Measurements from ENCODE around the gene EPN2. TPM values are rescaled to one million over a fixed set of nuclear protein-coding genes. Genes with fewer than 3 reads are reported as not detected.

Gene EPN2
- total and polyA plus RNA-seq, 10 of the 15 experiments (the other 5 are each of a cell fraction or from before 2014, with no cell fraction given), result 0.26 to 8.4 (median 4.7) TPM

DNA sequence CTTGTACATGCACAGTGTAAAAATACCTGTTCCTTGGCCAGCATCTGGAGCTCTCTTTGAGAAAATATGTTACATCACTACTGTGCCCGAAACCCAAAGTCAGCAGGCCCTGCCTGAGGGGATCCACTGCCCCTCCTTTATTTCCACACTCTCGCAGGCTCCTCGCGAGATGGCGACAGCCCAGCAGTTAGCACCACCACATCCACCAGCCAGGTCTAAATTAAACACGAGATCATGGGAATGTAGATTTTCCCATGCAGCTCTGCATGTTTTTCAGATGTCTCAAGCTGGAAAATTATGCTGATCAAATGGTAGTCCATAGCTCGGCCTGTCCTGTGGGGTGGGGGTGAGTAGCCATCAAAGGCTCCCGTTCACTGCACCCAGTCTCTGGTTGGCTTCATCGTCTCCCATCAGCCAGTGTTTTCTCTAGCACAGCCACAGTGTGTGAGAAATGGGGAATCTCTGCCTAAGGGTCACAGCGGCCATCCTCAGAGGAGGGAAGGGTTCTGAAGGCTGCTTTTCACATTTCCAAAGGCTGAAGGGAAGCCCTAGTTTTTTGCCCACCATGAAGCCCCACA lies 34.7 kb downstream of the EPN2 start (continued):
- TF ChIP-seq POLR2AphosphoS2 (IDR thresholded peaks at IDR 0.05; ENCODE audit: low read depth, low read length) (no peak), SMAD5 (IDR thresholded peaks at IDR 0.05; ENCODE audit: low read depth) (no peak)

DNA sequence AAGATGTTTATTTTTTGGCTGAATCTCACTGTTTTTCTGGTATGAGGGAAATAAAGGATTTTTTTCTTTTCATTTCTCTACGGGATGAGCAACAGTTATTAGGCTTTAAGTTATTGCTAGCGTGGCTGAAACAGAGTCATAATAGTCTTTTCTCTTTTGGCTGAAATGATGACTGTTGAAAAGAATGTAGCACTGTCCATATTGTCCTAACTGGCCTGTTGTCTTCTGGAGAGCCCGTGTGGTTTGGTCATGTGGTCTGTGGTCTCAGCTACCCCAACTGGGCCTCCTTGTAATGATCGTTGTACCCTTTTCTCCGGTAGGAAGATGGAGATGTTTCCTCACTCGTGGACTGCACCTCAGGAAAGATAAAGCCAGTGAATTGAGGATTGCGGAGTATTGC lies 36.6 kb downstream of the EPN2 start:
- BruUV-seq (replicated peaks), result no TSS peak
- H3K27ac ChIP-seq (ENCODE audit: control insufficient read depth, insufficient read depth), result no peak overlapping the region
- no peak overlapping the region for H3K4me3 ChIP-seq
- in situ Hi-C loops (cut with MboI) (no loop called here), intact Hi-C loops (cut with micrococcal nuclease; ENCODE audit: unreplicated experiment) (no loop called here)
- SMC1A ChIA-PET (ENCODE audit: uncharacterized antibody, unreplicated experiment), result interaction anchor here (1.1 kb wide), 1 partner anchor 18 kb away, joined by 3 read pairs; no protein-coding TSS in a partner anchor
- H4K20me1 ChIP-seq (ENCODE audit: control insufficient read depth, insufficient read depth), result no peaks in the 10 kb centered on the region
- CTCF ChIA-PET, result interaction anchor here (0.6 kb wide), 1 partner anchor 62 kb away, joined by 3 read pairs; no protein-coding TSS in a partner anchor
- POLR2A ChIA-PET, result no interaction called here
- H3K27me3 ChIP-seq (replicated peaks in 1 of 2; ENCODE audit: control insufficient read depth in 2 of 2, insufficient read depth in 2 of 2, low read length in 1 of 2), result no peaks in the 10 kb centered on the region
- 46% methylated on average over 7 of the region's 7 CpGs for WGBS (ENCODE audit: insufficient coverage, insufficient replicate concordance, low lambda C conversion rate, missing lambda C conversion rate)
- ATAC-seq (no peak), FAIRE-seq (no peak), DNase-seq (ENCODE audit: low read depth, low spot score) (no peak)
- no peak overlapping the region for H2AFZ ChIP-seq (ENCODE audit: control insufficient read depth, low read depth, low read length)
- H3K9me3 ChIP-seq (replicated peaks; ENCODE audit: control insufficient read depth, insufficient read depth, low read length), result no peaks in the 10 kb centered on the region
- H3K9ac ChIP-seq (ENCODE audit: control insufficient read depth, insufficient read depth, low read length), result no peak overlapping the region
- no peaks in the 10 kb centered on the region for H3K79me2 ChIP-seq (ENCODE audit: control insufficient read depth, insufficient read depth, low read length)
- H3K36me3 ChIP-seq (ENCODE audit: control insufficient read depth in 2 of 2, insufficient read depth in 2 of 2, low read length in 1 of 2), result no peaks in the 10 kb centered on the region
- TF ChIP-seq RBBP5 (conservative IDR thresholded peaks at IDR 0.05), result no peak
- no peak for TF ChIP-seq HDAC6 (IDR thresholded peaks at IDR 0.05; ENCODE audit: unreplicated experiment)
- no peak for TF ChIP-seq SKIL (IDR thresholded peaks at IDR 0.05; ENCODE audit: low read depth, poor library complexity, severe bottlenecking)
- TF ChIP-seq KLF5 (IDR thresholded peaks at IDR 0.05; ENCODE audit: partially characterized antibody), result no peak
- TF ChIP-seq RUNX3 (IDR thresholded peaks at IDR 0.05; ENCODE audit: low read length), result peak; percentile 26; the same call in 1 of the 2 replicates
- TF ChIP-seq BRCA1 (IDR thresholded peaks at IDR 0.05; ENCODE audit: low read depth, low read length), result no peak
- TF ChIP-seq CBX5 (IDR thresholded peaks at IDR 0.05; ENCODE audit: low read depth), result no peak
- no peak for TF ChIP-seq TCF3 (IDR thresholded peaks at IDR 0.05; ENCODE audit: borderline replicate concordance, insufficient read depth, low read depth, low read length)
- RAD21 ChIA-PET (ENCODE audit: unreplicated experiment), result no interaction called here
- peaks cover 18% of the 10 kb centered on the region for H3K4me1 ChIP-seq (ENCODE audit: control insufficient read depth, insufficient read depth, low read length)
- H3K4me2 ChIP-seq (ENCODE audit: control insufficient read depth, insufficient read depth), result no peak overlapping the region

All from GM12878 (cell line).